Stimulated activated CD8-positive, alpha-beta memory T cell treated with anti-CD3 and anti-CD28 coated beads, Interleukin-15, amount 100 ng/mL, for 4 hours (primary cell): ENCODE data around the gene IL12RB2.

Experiments
- DNase-seq, 2 donors: peaks; one replicate each; pipeline ENCODE4 v3.0.0-alpha.2; 2020; ENCODE audit warnings: low read depth in 2 of 2

The IL12RB2 gene

GRCh38 chr1:67307251-67308060, at the start of gene IL12RB2:
TSS of gene IL12RB2 (plus strand) at chr1:67307873. CDS start at chr1:67320369, 12,496 bp downstream.
- no peak for DNase-seq

GRCh38 chr1:67261680-67262079, 46.0 kb upstream of the IL12RB2 start:
- no peak for DNase-seq

- DNase-seq = no peak
Measured at GRCh38 chr1:67262735-67263134, 44.9 kb upstream of the IL12RB2 start.

GRCh38 chr1:67264152-67264551, 43.5 kb upstream of the IL12RB2 start:
- no peak for DNase-seq

- DNase-seq = no peak
Measured at GRCh38 chr1:67264899-67265298, 42.8 kb upstream of the IL12RB2 start.

GRCh38 chr1:67269061-67269460, 38.6 kb upstream of the IL12RB2 start:
- DNase-seq = no peak

- no peak for DNase-seq
Measured at GRCh38 chr1:67270541-67270940, 37.1 kb upstream of the IL12RB2 start.

- no peak for DNase-seq
Measured at GRCh38 chr1:67273591-67273990, 34.1 kb upstream of the IL12RB2 start.

GRCh38 chr1:67274623-67275325, 32.9 kb upstream of the IL12RB2 start:
- no peak for DNase-seq

- no peak for DNase-seq
Measured at GRCh38 chr1:67280696-67281095, 27.0 kb upstream of the IL12RB2 start.

- DNase-seq = no peak
Measured at GRCh38 chr1:67281244-67281643, 26.4 kb upstream of the IL12RB2 start.

GRCh38 chr1:67285780-67286488, 21.7 kb upstream of the IL12RB2 start:
- DNase-seq = no peak

GRCh38 chr1:67290236-67290635, 17.4 kb upstream of the IL12RB2 start:
- DNase-seq = no peak

- no peak for DNase-seq
Measured at GRCh38 chr1:67294836-67295617, 12.6 kb upstream of the IL12RB2 start.

GRCh38 chr1:67298762-67299161, 8.9 kb upstream of the IL12RB2 start:
- DNase-seq = no peak

GRCh38 chr1:67299296-67299695, 8.4 kb upstream of the IL12RB2 start:
- DNase-seq = no peak

- no peak for DNase-seq
Measured at GRCh38 chr1:67300561-67300960, 7.1 kb upstream of the IL12RB2 start.

GRCh38 chr1:67304023-67304422, 3.6 kb upstream of the IL12RB2 start:
- DNase-seq = no peak

- DNase-seq = no peak
Measured at GRCh38 chr1:67306547-67306946, 1.1 kb upstream of the IL12RB2 start.

GRCh38 chr1:67308136-67308535, 463 bp downstream of the IL12RB2 start:
- no peak for DNase-seq

- DNase-seq = no peak
Measured at GRCh38 chr1:67312615-67313014, 4.9 kb downstream of the IL12RB2 start.
